H1 (cell line): ENCODE data around the gene NELL1. TPM values are rescaled to one million over a fixed set of nuclear protein-coding genes. Genes with fewer than 3 reads are reported as not detected.

Experiments
- CTCF ChIA-PET: fragments of 300-600 bp; sonication (Branson Sonifier 250); formaldehyde crosslinking; loops from one replicate; lab custom pipeline; 2021; ENCODE audit not compliant: partially characterized antibody; lab: Charles Lee
- POLR2A ChIA-PET: fragments of 300-600 bp; sonication (Branson Sonifier 250); formaldehyde crosslinking; loops from one replicate; lab custom pipeline; 2021; ENCODE audit warnings: inconsistent platforms; ENCODE audit not compliant: partially characterized antibody; lab: Charles Lee
- DNase-seq, 2 experiments: peaks; one replicate each; pipeline versions ENCODE4 v3.0.0 to v3.0.0-alpha.2; 2010 to 2022; ENCODE audit warnings: low spot score in 2 of 2, low read depth in 1 of 2, mixed read lengths in 1 of 2
- FAIRE-seq: peaks from 2 replicates; lab custom pipeline; 2011; peaks lifted over from hg19 to GRCh38; lab: Jason Lieb, UNC
- H2AFZ ChIP-seq: 2 replicates; pipeline ENCODE4 v1.8.1; 2012; ENCODE audit warnings: low read length, inconsistent platforms
- H2AK5ac ChIP-seq: 2 replicates; pipeline ENCODE4 v1.6.1; 2013; ENCODE audit warnings: low read depth, low read length
- H2BK120ac ChIP-seq: replicated peaks from 2 replicates; pipeline ENCODE3; 2013; ENCODE audit warnings: low read depth, low read length, inconsistent platforms
- H2BK12ac ChIP-seq: 2 replicates; pipeline ENCODE4 v1.6.1; 2013; ENCODE audit warnings: low read depth, low read length
- H2BK15ac ChIP-seq: 2 replicates; pipeline ENCODE4 v1.6.1; 2013; ENCODE audit warnings: low read length
- H2BK20ac ChIP-seq: 2 replicates; pipeline ENCODE4 v1.6.1; 2013; ENCODE audit warnings: low read length
- H2BK5ac ChIP-seq: 2 replicates; pipeline ENCODE4 v1.6.1; 2013; ENCODE audit warnings: low read depth, low read length
- H3K14ac ChIP-seq: 2 replicates; pipeline ENCODE4 v1.6.1; 2013; ENCODE audit warnings: inconsistent platforms; ENCODE audit not compliant: insufficient read length
- H3K18ac ChIP-seq: 2 replicates; pipeline ENCODE4 v1.6.1; 2013; ENCODE audit warnings: low read length; ENCODE audit errors: extremely low read depth
- H3K23ac ChIP-seq: 2 replicates; pipeline ENCODE4 v1.6.1; 2013; ENCODE audit warnings: inconsistent platforms; ENCODE audit not compliant: insufficient read length
- H3K23me2 ChIP-seq: 2 replicates; pipeline ENCODE4 v1.6.1; 2013; ENCODE audit warnings: low read depth, low read length
- H3K27ac ChIP-seq: 2 replicates; pipeline ENCODE4 v1.6.1; 2011; ENCODE audit warnings: low read depth, low read length, inconsistent platforms
- H3K27me3 ChIP-seq, 4 experiments: replicated peaks in 1 of 4; 1 replicate in 1 of 4; 2 replicates in 3 of 4; pipeline versions ENCODE4 v1.6.1 to v1.8.1; 2011 to 2013; ENCODE audit warnings: low read length in 3 of 4, mild to moderate bottlenecking in 3 of 4, inconsistent platforms in 2 of 4, mixed read lengths in 2 of 4, moderate library complexity in 1 of 4; ENCODE audit not compliant: control insufficient read depth in 3 of 4, insufficient read depth in 3 of 4; ENCODE audit errors: extremely low read depth in 1 of 4
- H3K36me3 ChIP-seq, 4 experiments: 2 replicates each; pipeline versions ENCODE4 v1.6.1 to v1.8.1; 2011 to 2013; ENCODE audit warnings: mild to moderate bottlenecking in 4 of 4, low read length in 3 of 4, moderate library complexity in 2 of 4, control low read depth in 1 of 4, inconsistent platforms in 1 of 4; ENCODE audit not compliant: insufficient read depth in 4 of 4, control insufficient read depth in 2 of 4
- H3K4ac ChIP-seq: replicated peaks from 2 replicates; pipeline ENCODE3; 2013; ENCODE audit warnings: low read length, low read depth, mixed read lengths, inconsistent platforms; ENCODE audit not compliant: insufficient read length
- H3K4me1 ChIP-seq, 4 experiments: replicated peaks in 1 of 4; 1 replicate in 1 of 4; 2 replicates in 3 of 4; pipeline versions ENCODE4 v1.6.1 to v1.8.1; 2011 to 2013; ENCODE audit warnings: low read length in 3 of 4, inconsistent platforms in 2 of 4, mixed read lengths in 1 of 4; ENCODE audit not compliant: insufficient read depth in 4 of 4, control insufficient read depth in 3 of 4
- H3K4me2 ChIP-seq, 2 experiments: 2 replicates each; pipeline versions ENCODE4 v1.6.1 to v1.8.1; 2011 to 2013; ENCODE audit warnings: low read depth in 2 of 2, low read length in 2 of 2, control low read depth in 1 of 2, inconsistent platforms in 1 of 2, mild to moderate bottlenecking in 1 of 2; ENCODE audit not compliant: insufficient read depth in 1 of 2
- H3K4me3 ChIP-seq, 4 experiments: fragments of 200-600, 300-600 bp in 1 of 4; sonication (generic), shearing (Covaris generic), sonication (Bioruptor Twin) in 1 of 4; 2 replicates each; pipeline versions ENCODE4 v1.5.1 to v1.8.1; 2011 to 2016; ENCODE audit warnings: low read length in 4 of 4, low read depth in 3 of 4, control low read depth in 2 of 4, inconsistent platforms in 2 of 4, mild to moderate bottlenecking in 2 of 4, mixed read lengths in 1 of 4, moderate library complexity in 1 of 4; ENCODE audit not compliant: insufficient read depth in 2 of 4; ENCODE audit errors: extremely low read depth in 1 of 4
- H3K56ac ChIP-seq: replicated peaks from 2 replicates; pipeline ENCODE3; 2013; ENCODE audit warnings: low read depth, mild to moderate bottlenecking, mixed read lengths, low read length, inconsistent platforms; ENCODE audit not compliant: insufficient read length
- H3K79me1 ChIP-seq: 2 replicates; pipeline ENCODE4 v1.6.1; 2013; ENCODE audit warnings: low read depth, low read length, control low read depth
- H3K79me2 ChIP-seq, 2 experiments: 2 replicates each; pipeline versions ENCODE4 v1.6.1 to v1.8.1; 2012 to 2013; ENCODE audit warnings: low read length in 2 of 2, mild to moderate bottlenecking in 2 of 2, inconsistent platforms in 1 of 2; ENCODE audit not compliant: insufficient read depth in 2 of 2, control insufficient read depth in 1 of 2
- H3K9ac ChIP-seq, 4 experiments: replicated peaks in 1 of 4; 1 replicate in 1 of 4; 2 replicates in 3 of 4; pipeline versions ENCODE4 v1.6.1 to v1.8.1; 2011 to 2013; ENCODE audit warnings: low read depth in 3 of 4, low read length in 3 of 4, control low read depth in 2 of 4, mild to moderate bottlenecking in 2 of 4, moderate library complexity in 2 of 4, inconsistent platforms in 1 of 4; ENCODE audit errors: extremely low read depth in 1 of 4
- H3K9me3 ChIP-seq, 2 experiments: 2 replicates each; pipeline versions ENCODE4 v1.6.1 to v1.8.1; 2012 to 2013; ENCODE audit warnings: mild to moderate bottlenecking in 2 of 2, moderate library complexity in 2 of 2, control low read depth in 1 of 2, inconsistent platforms in 1 of 2, low read depth in 1 of 2, low read length in 1 of 2, mixed read lengths in 1 of 2; ENCODE audit not compliant: insufficient read depth in 2 of 2
- H4K20me1 ChIP-seq, 2 experiments: replicated peaks in 1 of 2; 2 replicates each; pipeline versions ENCODE3 to v1.8.1; 2011 to 2013; ENCODE audit warnings: inconsistent platforms in 2 of 2, low read length in 2 of 2, mild to moderate bottlenecking in 1 of 2; ENCODE audit not compliant: insufficient read depth in 2 of 2, control insufficient read depth in 1 of 2
- H4K5ac ChIP-seq: 2 replicates; pipeline ENCODE4 v1.6.1; 2013; ENCODE audit warnings: low read length, low read depth, mixed read lengths, inconsistent platforms; ENCODE audit not compliant: insufficient read length
- H4K8ac ChIP-seq: 2 replicates; pipeline ENCODE4 v1.8.0; 2013; ENCODE audit warnings: mild to moderate bottlenecking, moderate library complexity, low read length, inconsistent platforms; ENCODE audit not compliant: insufficient read depth; ENCODE audit errors: extremely low read depth
- H4K91ac ChIP-seq: replicated peaks from 2 replicates; pipeline ENCODE3; 2013; ENCODE audit warnings: low read length, mixed read lengths, inconsistent platforms; ENCODE audit not compliant: insufficient read length
- GTF2F1 ChIP-seq: IDR thresholded peaks from 2 replicates; pipeline ENCODE4 v1.6.1; 2012; ENCODE audit warnings: low read depth, low read length, improper control_type of control experiment, borderline replicate concordance
- WGBS, 2 experiments: shearing (Covaris generic) in 1 of 2; methylation state at CpG; one replicate each; pipeline versions ENCODE4 v1.1.6 to v1.1.7; 2013 to 2015; ENCODE audit warnings: low lambda C conversion rate in 2 of 2, mixed read lengths in 2 of 2, inconsistent platforms in 1 of 2, low coverage in 1 of 2, missing lambda C conversion rate in 1 of 2; ENCODE audit not compliant: insufficient replicate concordance in 2 of 2, insufficient coverage in 1 of 2, insufficient read length in 1 of 2; ENCODE audit errors: extremely low coverage in 1 of 2, missing lambda C conversion rate in 1 of 2; 5-methylcytosine and 5-hydroxymethylcytosine counted together
- polyA plus RNA-seq, 7 experiments: library from polyadenylated mRNA; depleted of rRNA in 3 of 7; stranded (reverse) in 5 of 7; unstranded in 2 of 7; fragments of >200 nt in 5 of 7; fragments of 200-250 nt in 2 of 7; gene quantifications; 1 replicate in 5 of 7; 2 replicates in 1 of 7; 4 replicates in 1 of 7; pipeline versions ENCODE4 v1.2.1 to v1.2.3, GENCODE V29; 2011 to 2013; ENCODE audit warnings: missing spikeins in 2 of 7, mixed read lengths in 2 of 7
- total RNA-seq: library from RNA; stranded (reverse); fragmentation: NEBNext Ultra II Directional; extraction: Animal tissue kit (Norgen Biotek cat#: 25700); gene quantifications from 2 replicates; pipeline ENCODE4 v1.2.1, GENCODE V29; 2021
- TF ChIP-seq, protein P1 (sequence below): IDR thresholded peaks from 2 replicates; pipeline ENCODE4 v1.6.1; 2011; ENCODE audit warnings: low read depth, mild to moderate bottlenecking, low read length; ENCODE audit not compliant: insufficient read depth

The NELL1 gene
- total and polyA plus RNA-seq, 2 of the 8 experiments (the other 6 are each of a cell fraction or from before 2014, with no cell fraction given) = 0.21 TPM; not detected in 1

DNA sequence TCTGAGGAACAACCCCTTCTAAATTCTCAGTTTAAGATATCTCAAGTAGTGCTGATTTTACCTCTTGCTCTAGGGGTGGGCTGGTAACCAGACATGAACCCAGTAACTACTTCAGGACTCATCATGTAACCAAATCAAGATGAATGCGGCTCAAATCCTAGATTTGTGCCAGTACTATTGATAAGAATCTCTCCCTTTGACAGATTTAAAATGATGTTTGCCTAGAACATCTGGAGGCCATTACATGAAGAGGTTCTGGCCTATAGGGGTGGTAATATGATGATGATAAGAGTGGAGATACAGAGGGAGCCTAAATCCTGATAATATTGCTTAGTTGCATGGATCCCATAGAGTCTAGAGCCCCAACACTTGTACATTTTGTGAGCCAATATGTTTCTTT is 850.9 kb downstream of the NELL1 start:
- no peak for DNase-seq
- no peak overlapping the region for H2BK12ac ChIP-seq

More for the DNA sequence above, 850.9 kb downstream of the NELL1 start:
- no peak overlapping the region for H4K5ac ChIP-seq
- no peak overlapping the region for H3K23ac ChIP-seq
- no peak overlapping the region for H4K91ac ChIP-seq
- H3K4ac ChIP-seq = no peak overlapping the region
- no peaks in the 10 kb centered on the region for H3K27me3 ChIP-seq
- no peaks in the 10 kb centered on the region for H3K79me1 ChIP-seq
- H3K4me2 ChIP-seq = no peak overlapping the region
- H3K36me3 ChIP-seq = no peaks in the 10 kb centered on the region
- H3K56ac ChIP-seq = no peak overlapping the region
- 100% methylated on average over 1 of the region's 1 CpG; no CpG with 5 or more reads in 1 of the 2 experiments for WGBS, 2 experiments
- POLR2A ChIA-PET = no interaction called here
- no peak overlapping the region for H3K27ac ChIP-seq
- no peak overlapping the region for H2AFZ ChIP-seq
- H2BK120ac ChIP-seq = no peak overlapping the region
- H3K9ac ChIP-seq = no peak overlapping the region
- no peak overlapping the region for H3K14ac ChIP-seq
- no peak overlapping the region for H2AK5ac ChIP-seq
- H3K79me2 ChIP-seq = no peaks in the 10 kb centered on the region
- TF ChIP-seq, protein P1, sequence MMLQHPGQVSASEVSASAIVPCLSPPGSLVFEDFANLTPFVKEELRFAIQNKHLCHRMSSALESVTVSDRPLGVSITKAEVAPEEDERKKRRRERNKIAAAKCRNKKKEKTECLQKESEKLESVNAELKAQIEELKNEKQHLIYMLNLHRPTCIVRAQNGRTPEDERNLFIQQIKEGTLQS = no peak
- TF ChIP-seq GTF2F1 = no peak
- H3K23me2 ChIP-seq = no peaks in the 10 kb centered on the region
- H4K8ac ChIP-seq = no peak overlapping the region
- H3K4me3 ChIP-seq = no peak overlapping the region
- H2BK15ac ChIP-seq = no peak overlapping the region
- H3K9me3 ChIP-seq = no peaks in the 10 kb centered on the region
- no peak overlapping the region for H2BK20ac ChIP-seq
- H2BK5ac ChIP-seq = no peak overlapping the region
- H3K4me1 ChIP-seq = no peaks in the 10 kb centered on the region
- H3K18ac ChIP-seq = no peak overlapping the region
- FAIRE-seq = no peak
- CTCF ChIA-PET = no interaction called here
- no peaks in the 10 kb centered on the region for H4K20me1 ChIP-seq
